Testis (tissue), 5 donors: Measurements from ENCODE around the gene UBE2L3. TPM values are rescaled to one million over a fixed set of nuclear protein-coding genes. Genes with fewer than 3 reads are reported as not detected.
"Not testable (repeated sequence)": the region's sequence is repeated elsewhere in the genome, so short reads cannot be mapped to it uniquely, and the experiment has no call there.

Experiments
- DNase-seq: peaks from one replicate; pipeline ENCODE4 v3.0.0-alpha.2; 2019
- H3K27ac ChIP-seq, 2 donors: fragments of 200-600 bp; sonication (generic); one replicate each; pipeline ENCODE4 v1.5.1; 2019
- H3K27me3 ChIP-seq: fragments of 200-600 bp; sonication (generic); one replicate; pipeline ENCODE4 v1.5.1; 2019
- H3K36me3 ChIP-seq: fragments of 200-600 bp; sonication (generic); one replicate; pipeline ENCODE4 v1.5.1; 2017; ENCODE audit warnings: low read depth; ENCODE audit errors: missing control alignments
- H3K4me1 ChIP-seq: fragments of 200-600 bp; sonication (generic); one replicate; pipeline ENCODE4 v1.5.1; 2019
- H3K4me3 ChIP-seq, 2 donors: fragments of 200-600 bp; sonication (generic); one replicate each; pipeline ENCODE4 v1.5.1; 2017 to 2019
- H3K9me3 ChIP-seq: fragments of 200-600 bp; sonication (generic); one replicate; pipeline ENCODE4 v1.5.1; 2017
- CTCF ChIP-seq, 3 experiments: fragments of 450-650 bp in 2 of 3; fragments of 200-600 bp in 1 of 3; sonication (generic) in 1 of 3; IDR thresholded peaks; one replicate each; pipeline ENCODE4 v1.5.1; 2016 to 2019; ENCODE audit warnings: antibody characterized with exemption in 3 of 3, mild to moderate bottlenecking in 2 of 3, moderate library complexity in 1 of 3
- WGBS, 2 donors: methylation state at CpG; one replicate each; pipeline ENCODE4 v1.1.5; 2018; 5-methylcytosine and 5-hydroxymethylcytosine counted together
- intact Hi-C: fragments of 100-400 bp; cut with DNase I; formaldehyde crosslinking; loops from one replicate; pipeline ENCODE4 v1.15.1; 2023; ENCODE audit warnings: low total_unique reads
- long read RNA-seq, 2 donors: transcript quantifications; one replicate each; lab custom pipeline, GENCODE V29; 2026
- polyA plus RNA-seq: library from polyadenylated mRNA; stranded (reverse); fragments of 350-450 nt; fragmentation: Illumina TruSeq; extraction: RNeasy Lipid Tissue Mini Kit (QIAGEN cat#74804); gene quantifications from one replicate; pipeline ENCODE4 v1.2.3, GENCODE V29; 2014; ENCODE audit warnings: low read depth, low replicate concordance; ENCODE audit not compliant: insufficient read depth
- total RNA-seq, 2 donors: library from RNA; depleted of rRNA; stranded (reverse); fragments of >200 nt; gene quantifications; one replicate each; pipeline ENCODE4 v1.2.3, GENCODE V29; 2016

UBE2L3 gene
- 10 to 100 TPM; 61.4 to 66.8 TPM for total RNA-seq
- 63.3 TPM for polyA plus RNA-seq
- long read RNA-seq, donor 1, transcript UBE2L3-201 (4 exons, 3,028 nt): major isoform, 55 of 62 reads
- long read RNA-seq, donor 1, partial matches to known transcripts: 5 of 62 reads
- long read RNA-seq, donor 1, other reads (novel, unspliced or antisense): 0 of 62 reads
- long read RNA-seq, donor 2, transcript UBE2L3-201 (4 exons, 3,028 nt): major isoform, 42 of 67 reads
- long read RNA-seq, donor 2, partial matches to known transcripts: 24 of 67 reads
- long read RNA-seq, donor 2, other reads (novel, unspliced or antisense): 0 of 67 reads

GRCh38 chr22:21567456-21568346 lies at the start of gene UBE2L3:
TSS of gene UBE2L3 (plus strand) at chr22:21567714. CDS start at chr22:21567745, 31 bp downstream.
- Histone ChIP-seq H3K4me3 (peak within 1 kb of the TSS; percentile 93 to 94), H3K4me1 (peaks cover 24% of the 10 kb centered on the region)
- 0 to 1% methylated on average over 27 to 80 of the region's 85 CpGs for WGBS, 2 donors

GRCh38 chr22:21526705-21527500 lies 40.6 kb upstream of the UBE2L3 start:
- DNase-seq, H3K27me3 ChIP-seq, intact Hi-C loops, H3K4me1 ChIP-seq, H3K36me3 ChIP-seq, H3K27ac ChIP-seq, H3K9me3 ChIP-seq, H3K4me3 ChIP-seq: not testable (repeated sequence)
- WGBS, 2 donors: no CpG with 5 or more reads among the region's 6 CpGs

More at GRCh38 chr22:21567456-21568346, at the start of gene UBE2L3:
- peak; percentile 89 for DNase-seq
- H3K9me3 ChIP-seq: no peaks in the 10 kb centered on the region
- intact Hi-C loops: no loop called here
- H3K27ac ChIP-seq: peak within 1 kb of the TSS; percentile 96 to 97
- H3K36me3 ChIP-seq: no peaks in the 10 kb centered on the region
- TF ChIP-seq CTCF (IDR thresholded peaks at IDR 0.05): no peak
- H3K27me3 ChIP-seq: no peaks in the 10 kb centered on the region

- WGBS, 2 donors: no CpG with 5 or more reads among the region's 5 CpGs
- intact Hi-C loops, H3K27me3 ChIP-seq, H3K4me1 ChIP-seq, H3K4me3 ChIP-seq, H3K27ac ChIP-seq, H3K9me3 ChIP-seq, H3K36me3 ChIP-seq, DNase-seq: not testable (repeated sequence)
Observed at GRCh38 chr22:21531525-21531924, 36.0 kb upstream of the UBE2L3 start.

- H3K9me3 ChIP-seq, H3K4me3 ChIP-seq, H3K27ac ChIP-seq, H3K36me3 ChIP-seq, DNase-seq, H3K4me1 ChIP-seq, intact Hi-C loops, H3K27me3 ChIP-seq: not testable (repeated sequence)
- WGBS, 2 donors: no CpG with 5 or more reads among the region's 20 CpGs
Observed at GRCh38 chr22:21532863-21533648, 34.5 kb upstream of the UBE2L3 start.

- DNase-seq, H3K27ac ChIP-seq, H3K4me1 ChIP-seq, H3K36me3 ChIP-seq, H3K27me3 ChIP-seq, H3K4me3 ChIP-seq, intact Hi-C loops, H3K9me3 ChIP-seq: not testable (repeated sequence)
- no CpG with 5 or more reads among the region's 7 CpGs for WGBS, 2 donors
Observed at GRCh38 chr22:21539862-21540261, 27.7 kb upstream of the UBE2L3 start.

GRCh38 chr22:21544432-21545322 lies 22.8 kb upstream of the UBE2L3 start:
- H3K9me3 ChIP-seq, H3K4me3 ChIP-seq, H3K4me1 ChIP-seq, H3K27ac ChIP-seq, H3K27me3 ChIP-seq, DNase-seq, H3K36me3 ChIP-seq, intact Hi-C loops: not testable (repeated sequence)
- WGBS, 2 donors: 100% methylated on average over 1 of the region's 17 CpGs; no CpG with 5 or more reads in 1 of the 2 donors

- H3K4me1 ChIP-seq, H3K27me3 ChIP-seq, intact Hi-C loops, H3K4me3 ChIP-seq, H3K27ac ChIP-seq, H3K36me3 ChIP-seq, H3K9me3 ChIP-seq, DNase-seq: not testable (repeated sequence)
- no CpG with 5 or more reads among the region's 38 CpGs for WGBS, 2 donors
Observed at GRCh38 chr22:21549558-21549957, 18.0 kb upstream of the UBE2L3 start.

- H3K9me3 ChIP-seq, H3K36me3 ChIP-seq, H3K27ac ChIP-seq, H3K4me3 ChIP-seq, H3K27me3 ChIP-seq, DNase-seq, H3K4me1 ChIP-seq, intact Hi-C loops: not testable (repeated sequence)
- WGBS, 2 donors: no CpG with 5 or more reads among the region's 62 CpGs
Observed at GRCh38 chr22:21550008-21550677, 17.4 kb upstream of the UBE2L3 start.

- H3K4me1 ChIP-seq, H3K9me3 ChIP-seq, H3K36me3 ChIP-seq, H3K27ac ChIP-seq, H3K27me3 ChIP-seq, intact Hi-C loops, DNase-seq, H3K4me3 ChIP-seq: not testable (repeated sequence)
- WGBS, 2 donors: no CpG with 5 or more reads among the region's 44 CpGs
Observed at GRCh38 chr22:21550678-21551047, 16.9 kb upstream of the UBE2L3 start.
